ENCODE results near the gene TXNRD2. TPM values are rescaled to one million over a fixed set of nuclear protein-coding genes. Genes with fewer than 3 reads are reported as not detected.
"Not testable (repeated sequence)": the region's sequence is repeated elsewhere in the genome, so short reads cannot be mapped to it uniquely, and the experiment has no call there.

The TXNRD2 gene
- total RNA-seq, 1 experiment from 2014 or later: 22.4 TPM

GRCh38 chr22:19884161-19884953 lies 57.3 kb downstream of the TXNRD2 start:
- CTCF ChIA-PET: no interaction called here

GRCh38 chr22:19883446-19883845 lies 58.2 kb downstream of the TXNRD2 start:
- H3K4me3 ChIP-seq; CTCF ChIA-PET; H3K36me3 ChIP-seq (ENCODE audit: low read depth); H3K9me3 ChIP-seq (ENCODE audit: insufficient read depth, low read depth); H3K4me2 ChIP-seq; BruUV-seq (replicated peaks); DNase-seq; H3K79me2 ChIP-seq (ENCODE audit: low read depth); H3K27me3 ChIP-seq (ENCODE audit: insufficient read depth, low read depth); H3K9me2 ChIP-seq (ENCODE audit: insufficient read depth); POLR2A ChIA-PET (ENCODE audit: unreplicated experiment); H3K27ac ChIP-seq; H4K20me1 ChIP-seq (ENCODE audit: insufficient read depth); H2AFZ ChIP-seq: not testable (repeated sequence)
- intact Hi-C loops (cut with micrococcal nuclease; ENCODE audit: unreplicated experiment): loop anchor here (10.0 kb wide), 1 partner anchor 119 kb away; the partner anchor contains the start of gene TBX1
- Histone ChIP-seq H3K4me1 (replicated peaks; ENCODE audit: insufficient read depth) (peaks cover 39% of the 10 kb centered on the region), H3F3A (ENCODE audit: insufficient read depth, low read depth) (peaks cover 32% of the 10 kb centered on the region)

More at GRCh38 chr22:19884161-19884953, 57.3 kb downstream of the TXNRD2 start:
- Histone ChIP-seq H3K27ac (no peak overlapping the region), H3K27me3 (ENCODE audit: insufficient read depth, low read depth) (no peaks in the 10 kb centered on the region), H4K20me1 (ENCODE audit: insufficient read depth) (no peaks in the 10 kb centered on the region; the same call in 1 of the 2 replicates), H3K4me2 (no peak overlapping the region), H3K36me3 (ENCODE audit: low read depth) (no peaks in the 10 kb centered on the region), H3K4me3 (no peak overlapping the region), H3F3A (ENCODE audit: insufficient read depth, low read depth) (peaks cover 32% of the 10 kb centered on the region), H3K4me1 (replicated peaks; ENCODE audit: insufficient read depth) (peaks cover 39% of the 10 kb centered on the region), H2AFZ (no peak overlapping the region), H3K9me2 (ENCODE audit: insufficient read depth) (no peaks in the 10 kb centered on the region), H3K79me2 (ENCODE audit: low read depth) (no peaks in the 10 kb centered on the region), H3K9me3 (ENCODE audit: insufficient read depth, low read depth) (no peaks in the 10 kb centered on the region)
- TF ChIP-seq EZH2 (IDR thresholded peaks at IDR 0.05; ENCODE audit: low read depth) (no peak), CTCF (conservative IDR thresholded peaks at IDR 0.05) (no peak)
- DNase-seq: no peak
- intact Hi-C loops (cut with micrococcal nuclease; ENCODE audit: unreplicated experiment): loop anchor here (10.0 kb wide), 1 partner anchor 120 kb away; the partner anchor contains the start of gene TBX1
- POLR2A ChIA-PET (ENCODE audit: unreplicated experiment): no interaction called here
- BruUV-seq (replicated peaks): no TSS peak

GRCh38 chr22:19882446-19883381 lies 58.9 kb downstream of the TXNRD2 start:
- no peaks in the 10 kb centered on the region for H3K9me3 ChIP-seq (ENCODE audit: insufficient read depth, low read depth)
- POLR2A ChIA-PET (ENCODE audit: unreplicated experiment): no interaction called here
- intact Hi-C loops (cut with micrococcal nuclease; ENCODE audit: unreplicated experiment): loop anchor here (10.0 kb wide), 1 partner anchor 118 kb away; the partner anchor contains the start of gene TBX1
- H4K20me1 ChIP-seq (ENCODE audit: insufficient read depth): no peaks in the 10 kb centered on the region; the same call in 1 of the 2 replicates
- TF ChIP-seq CTCF (conservative IDR thresholded peaks at IDR 0.05): no peak
- TF ChIP-seq EZH2 (IDR thresholded peaks at IDR 0.05; ENCODE audit: low read depth): no peak
- 0 out of 2 replicates have a peak overlapping the region, but pooled peaks have one; percentile 66 for H3K4me2 ChIP-seq
- peaks cover 32% of the 10 kb centered on the region for H3F3A ChIP-seq (ENCODE audit: insufficient read depth, low read depth)
- no peak overlapping the region for H3K4me3 ChIP-seq
- H3K4me1 ChIP-seq (replicated peaks; ENCODE audit: insufficient read depth): peaks cover 38% of the 10 kb centered on the region
- no peak overlapping the region for H2AFZ ChIP-seq
- DNase-seq: no peak
- CTCF ChIA-PET: interaction anchor here (0.8 kb wide), 1 partner anchor 151 kb away, joined by 4 read pairs; no protein-coding TSS in a partner anchor
- no peaks in the 10 kb centered on the region for H3K36me3 ChIP-seq (ENCODE audit: low read depth)
- H3K9me2 ChIP-seq (ENCODE audit: insufficient read depth): no peaks in the 10 kb centered on the region
- no peaks in the 10 kb centered on the region for H3K79me2 ChIP-seq (ENCODE audit: low read depth)
- H3K27me3 ChIP-seq (ENCODE audit: insufficient read depth, low read depth): no peaks in the 10 kb centered on the region
- BruUV-seq (replicated peaks): TSS peak; percentile 95
- H3K27ac ChIP-seq: peak overlapping the region; percentile 8; the same call in 1 of the 2 replicates

Data from PC-9 (cell line).